ENCODE measurements around the gene BEND6.
A peak's percentile ranks its signal among the peaks of the same experiment; 100 is the strongest.

BEND6 gene

GRCh38 chr6:56954403-56955170 is at the start of gene BEND6:
BEND6 (plus strand) TSS chr6:56955107; CDS start chr6:56981811, 26,704 bp downstream.
- no peak for DNase-seq (ENCODE audit: low read depth)

GRCh38 chr6:56905378-56905777 is 49.5 kb upstream of the BEND6 start:
- DNase-seq (ENCODE audit: low read depth): no peak

- no peak for DNase-seq (ENCODE audit: low read depth)
These were observed 48.2 kb upstream of the BEND6 start for GRCh38 chr6:56906752-56907151.

GRCh38 chr6:56909115-56909907 is 45.6 kb upstream of the BEND6 start:
- no peak for DNase-seq (ENCODE audit: low read depth)

GRCh38 chr6:56911847-56912246 is 43.1 kb upstream of the BEND6 start:
- DNase-seq (ENCODE audit: low read depth): peak; percentile 39

GRCh38 chr6:56913285-56914074 is 41.4 kb upstream of the BEND6 start:
- no peak for DNase-seq (ENCODE audit: low read depth)

- DNase-seq (ENCODE audit: low read depth): no peak
These were observed 39.9 kb upstream of the BEND6 start for GRCh38 chr6:56914798-56915658.

- no peak for DNase-seq (ENCODE audit: low read depth)
These were observed 39.1 kb upstream of the BEND6 start for GRCh38 chr6:56915832-56916231.

GRCh38 chr6:56916849-56917551 is 37.9 kb upstream of the BEND6 start:
- DNase-seq (ENCODE audit: low read depth): no peak

GRCh38 chr6:56922645-56923044 is 32.3 kb upstream of the BEND6 start:
- DNase-seq (ENCODE audit: low read depth): no peak

GRCh38 chr6:56923565-56923964 is 31.3 kb upstream of the BEND6 start:
- DNase-seq (ENCODE audit: low read depth): no peak

- DNase-seq (ENCODE audit: low read depth): no peak
These were observed 27.1 kb upstream of the BEND6 start for GRCh38 chr6:56927538-56928453.

- no peak for DNase-seq (ENCODE audit: low read depth)
These were observed 24.1 kb upstream of the BEND6 start for GRCh38 chr6:56930846-56931245.

GRCh38 chr6:56932910-56933477 is 21.9 kb upstream of the BEND6 start:
- no peak for DNase-seq (ENCODE audit: low read depth)

- no peak for DNase-seq (ENCODE audit: low read depth)
These were observed 21.3 kb upstream of the BEND6 start for GRCh38 chr6:56933650-56934049.

GRCh38 chr6:56934876-56935275 is 20.0 kb upstream of the BEND6 start:
- no peak for DNase-seq (ENCODE audit: low read depth)

GRCh38 chr6:56936466-56936865 is 18.4 kb upstream of the BEND6 start:
- DNase-seq (ENCODE audit: low read depth): no peak

- DNase-seq (ENCODE audit: low read depth): peak; percentile 84
These were observed 16.2 kb upstream of the BEND6 start for GRCh38 chr6:56938649-56939191.

- DNase-seq (ENCODE audit: low read depth): no peak
These were observed 14.4 kb upstream of the BEND6 start for GRCh38 chr6:56940463-56940862.
